OCI-LY7 (cell line): Measurements from ENCODE around the gene PALD1. TPM values are rescaled to one million over a fixed set of nuclear protein-coding genes. Genes with fewer than 3 reads are reported as not detected.
A peak's percentile ranks its signal among the peaks of the same experiment; 100 is the strongest.

Experiments used
- BruUV-seq: library from RNA; stranded (reverse); fragments of 400-500 nt; replicated peaks from 2 replicates; lab custom pipeline; 2021; lab: Mats Ljungman, UMichigan
- CTCF ChIA-PET: fragments of 300-600 bp; sonication (Branson Sonifier 250); formaldehyde crosslinking; loops from one replicate; lab custom pipeline; 2022; ENCODE audit warnings: antibody characterized with exemption; ENCODE audit not compliant: unreplicated experiment; lab: Charles Lee
- POLR2A ChIA-PET: fragments of 300-600 bp; sonication (Branson Sonifier 250); formaldehyde crosslinking; loops from one replicate; lab custom pipeline; 2022; ENCODE audit warnings: antibody characterized with exemption; lab: Charles Lee
- DNase-seq: peaks from one replicate; pipeline ENCODE4 v3.0.0-alpha.2; 2015; ENCODE audit warnings: low spot score
- H2AFZ ChIP-seq: fragments of 200-600 bp; sonication (generic), shearing (Covaris generic); 2 replicates; pipeline ENCODE4 v1.6.1; 2014; ENCODE audit warnings: mild to moderate bottlenecking, antibody characterized with exemption, low read length, moderate library complexity
- H3K27ac ChIP-seq: fragments of 200-600 bp; sonication (generic); 2 replicates; pipeline ENCODE4 v1.5.1; 2014; ENCODE audit warnings: mixed run types, low read depth, mild to moderate bottlenecking, moderate library complexity, low read length, inconsistent platforms; ENCODE audit not compliant: poor library complexity, severe bottlenecking
- H3K36me3 ChIP-seq: fragments of 200-600 bp; sonication (generic); 2 replicates; pipeline ENCODE4 v1.6.1; 2014; ENCODE audit warnings: mild to moderate bottlenecking, antibody characterized with exemption, low read length, moderate library complexity, mixed read lengths; ENCODE audit not compliant: insufficient read depth
- H3K4me1 ChIP-seq: fragments of 200-600 bp; sonication (generic); 2 replicates; pipeline ENCODE4 v1.5.1; 2014; ENCODE audit warnings: mild to moderate bottlenecking, low read length; ENCODE audit not compliant: insufficient read depth, poor library complexity, severe bottlenecking
- H3K4me2 ChIP-seq: fragments of 200-600 bp; sonication (generic); 2 replicates; pipeline ENCODE4 v1.6.1; 2014; ENCODE audit warnings: mild to moderate bottlenecking, low read length
- H3K4me3 ChIP-seq: fragments of 200-600 bp; sonication (generic); 2 replicates; pipeline ENCODE4 v1.5.1; 2014; ENCODE audit warnings: mild to moderate bottlenecking, low read depth, low read length; ENCODE audit not compliant: poor library complexity, severe bottlenecking
- H3K79me2 ChIP-seq: fragments of 200-600 bp; sonication (generic); 2 replicates; pipeline ENCODE4 v1.6.1; 2016; ENCODE audit warnings: low read depth, mild to moderate bottlenecking, low read length, moderate library complexity, mixed read lengths; ENCODE audit not compliant: insufficient read depth
- H3K9me2 ChIP-seq: fragments of 200-600 bp; sonication (generic); 2 replicates; pipeline ENCODE4 v1.6.1; 2016; ENCODE audit warnings: mild to moderate bottlenecking, low read length, mixed read lengths; ENCODE audit not compliant: insufficient read depth
- H3K9me3 ChIP-seq: fragments of 200-600 bp; sonication (generic); 2 replicates; pipeline ENCODE4 v1.6.1; 2014; ENCODE audit warnings: mild to moderate bottlenecking, mixed run types, low read length, mixed read lengths
- H4K20me1 ChIP-seq: fragments of 200-600 bp; sonication (generic); 2 replicates; pipeline ENCODE4 v1.6.1; 2014; ENCODE audit warnings: mild to moderate bottlenecking, antibody characterized with exemption, low read length, moderate library complexity, mixed read lengths; ENCODE audit not compliant: insufficient read depth
- CTCF ChIP-seq: fragments of 200-600 bp; sonication (generic); conservative IDR thresholded peaks from 2 replicates; pipeline ENCODE4 v1.5.1; 2014; ENCODE audit warnings: mild to moderate bottlenecking, antibody characterized with exemption, low read length, moderate library complexity, mixed read lengths
- EZH2phosphoT487 ChIP-seq: fragments of 200-600 bp; sonication (generic); IDR thresholded peaks from 2 replicates; pipeline ENCODE4 v1.6.1; 2018; ENCODE audit warnings: low read depth, borderline replicate concordance, mild to moderate bottlenecking, mixed run types, antibody characterized with exemption, low read length, moderate library complexity, mixed read lengths
- intact Hi-C: fragments of 100-400 bp; cut with micrococcal nuclease; formaldehyde crosslinking; loops from one replicate; pipeline ENCODE4 v1.10.0; 2022; ENCODE audit not compliant: unreplicated experiment
- total RNA-seq, 2 experiments: library from RNA; depleted of rRNA in 1 of 2; stranded (reverse); fragments of >200 nt in 1 of 2; shearing (Covaris generic) in 1 of 2; gene quantifications; 2 replicates each; pipeline ENCODE4 v1.2.3, GENCODE V29; 2014 to 2022

Gene PALD1
- total RNA-seq, 2 experiments from 2014 or later: 52.7 to 66.7 TPM

- intact Hi-C loops: no loop called here
These were observed 50.3 kb downstream of the PALD1 start for GRCh38 chr10:70528741-70529362.

GRCh38 chr10:70529848-70530247 is 51.3 kb downstream of the PALD1 start:
- no peak overlapping the region for H3K4me3 ChIP-seq
- POLR2A ChIA-PET: interaction anchor here (0.9 kb wide), 1 partner anchor 24 kb away, joined by 5 read pairs; no protein-coding TSS in a partner anchor
- TF ChIP-seq CTCF (no peak), EZH2phosphoT487 (no peak)
- no peaks in the 10 kb centered on the region for H3K9me3 ChIP-seq
- BruUV-seq: no TSS peak
- no peak overlapping the region for H3K4me2 ChIP-seq
- no peaks in the 10 kb centered on the region for H3K4me1 ChIP-seq
- peaks cover 93% of the 10 kb centered on the region; the same call in 1 of the 2 replicates for H3K36me3 ChIP-seq
- CTCF ChIA-PET: no interaction called here
- DNase-seq: no peak
- H2AFZ ChIP-seq: no peak overlapping the region
- H3K9me2 ChIP-seq: no peaks in the 10 kb centered on the region
- H3K27ac ChIP-seq: no peak overlapping the region
- H4K20me1 ChIP-seq: no peaks in the 10 kb centered on the region
- intact Hi-C loops: no loop called here
- no peaks in the 10 kb centered on the region for H3K79me2 ChIP-seq

More at GRCh38 chr10:70528741-70529362, 50.3 kb downstream of the PALD1 start:
- Histone ChIP-seq H3K4me3 (no peak overlapping the region), H3K79me2 (no peaks in the 10 kb centered on the region), H3K9me2 (no peaks in the 10 kb centered on the region), H3K27ac (no peak overlapping the region), H3K4me2 (no peak overlapping the region), H3K4me1 (no peaks in the 10 kb centered on the region), H3K36me3 (peaks cover 84% of the 10 kb centered on the region; the same call in 1 of the 2 replicates), H4K20me1 (no peaks in the 10 kb centered on the region), H3K9me3 (no peaks in the 10 kb centered on the region), H2AFZ (no peak overlapping the region)
- TF ChIP-seq CTCF (no peak), EZH2phosphoT487 (no peak)
- peak; percentile 34 for DNase-seq
- CTCF ChIA-PET: interaction anchor here (0.7 kb wide), 2 partner anchors 17 to 55 kb away, joined by 3 read pairs; no protein-coding TSS in a partner anchor
- POLR2A ChIA-PET: interaction anchor here (0.9 to 1.6 kb wide), 4 partner anchors 18 to 38 kb away, joined by 4 to 7 read pairs (median 4); no protein-coding TSS in a partner anchor
- BruUV-seq: no TSS peak

- no peak for TF ChIP-seq EZH2phosphoT487
- no peak for TF ChIP-seq CTCF
- H3K36me3 ChIP-seq: peaks cover 95% of the 10 kb centered on the region; the same call in 1 of the 2 replicates
- DNase-seq: no peak
- no peak overlapping the region for H3K27ac ChIP-seq
- H3K4me2 ChIP-seq: no peak overlapping the region
- ChIA-PET POLR2A (interaction anchor here (1.0 kb wide), 1 partner anchor 21 kb away, joined by 3 read pairs; no protein-coding TSS in a partner anchor), CTCF (no interaction called here)
- H2AFZ ChIP-seq: no peak overlapping the region
- no TSS peak for BruUV-seq
- H4K20me1 ChIP-seq: no peaks in the 10 kb centered on the region
- H3K79me2 ChIP-seq: no peaks in the 10 kb centered on the region
- no peaks in the 10 kb centered on the region for H3K4me1 ChIP-seq
- no peak overlapping the region for H3K4me3 ChIP-seq
- intact Hi-C loops: no loop called here
- H3K9me2 ChIP-seq: no peaks in the 10 kb centered on the region
- H3K9me3 ChIP-seq: no peaks in the 10 kb centered on the region
These were observed 51.7 kb downstream of the PALD1 start for GRCh38 chr10:70530315-70530714.
